ENCODE measurements around the gene RPL7L1. TPM values are rescaled to one million over a fixed set of nuclear protein-coding genes. Genes with fewer than 3 reads are reported as not detected.

The RPL7L1 gene
- total and polyA plus RNA-seq, 2 of the 13 experiments (the other 11 are each of a cell fraction or from before 2014, with no cell fraction given) = 51.6 to 179 TPM

GRCh38 chr6:42928986-42929820 is 49.8 kb downstream of the RPL7L1 start, which contains the start of gene CNPY3 (continued):
- TF ChIP-seq ZNF609 (CRISPR knock-in tag; IDR thresholded peaks at IDR 0.05; ENCODE audit: borderline replicate concordance) = peak; percentile 86
- TF ChIP-seq NCOR1 (IDR thresholded peaks at IDR 0.05; ENCODE audit: borderline replicate concordance, low read length) = peak; percentile 45; the same call in 1 of the 2 replicates
- peak; percentile 54 for TF ChIP-seq ZNF713 (CRISPR knock-in tag; IDR thresholded peaks at IDR 0.05)
- peak; percentile 46 for TF ChIP-seq CTCF (CRISPR knock-in tag; IDR thresholded peaks at IDR 0.05)
- TF ChIP-seq ZNF276 (CRISPR knock-in tag; IDR thresholded peaks at IDR 0.05; ENCODE audit: low read depth) = peak; percentile 98
- TF ChIP-seq MEIS1 (CRISPR knock-in tag; IDR thresholded peaks at IDR 0.05; ENCODE audit: borderline replicate concordance) = peak; percentile 99
- peak; percentile 88; the same call in 1 of the 2 replicates for TF ChIP-seq ZNF670 (CRISPR knock-in tag; IDR thresholded peaks at IDR 0.05; ENCODE audit: borderline replicate concordance)
- peak; percentile 99 for TF ChIP-seq PHF21A (CRISPR knock-in tag; IDR thresholded peaks at IDR 0.05)
- peak in 1 of 2 experiments; percentile 3; a peak in 1 of 4 replicates for TF ChIP-seq NR2F1 (CRISPR knock-in tag; IDR thresholded peaks at IDR 0.05)
- TF ChIP-seq MAZ (IDR thresholded peaks at IDR 0.05; ENCODE audit: borderline replicate concordance, low read depth, low read length) = peak; percentile 46; the same call in 1 of the 2 replicates
- peak; percentile 93 for TF ChIP-seq MAZ (CRISPR knock-in tag; IDR thresholded peaks at IDR 0.05; ENCODE audit: low read depth)
- no peak for TF ChIP-seq POLR2AphosphoS2 (IDR thresholded peaks at IDR 0.05; ENCODE audit: low read depth, low read length)
- peak; percentile 89 for TF ChIP-seq ZFP37 (CRISPR knock-in tag; IDR thresholded peaks at IDR 0.05; ENCODE audit: borderline replicate concordance)
